ENCODE measurements around the gene CCDC146. TPM values are rescaled to one million over a fixed set of nuclear protein-coding genes. Genes with fewer than 3 reads are reported as not detected.

CCDC146 gene
- total and polyA plus RNA-seq, 8 donors, result 2.5 to 7.9 (median 3.3) TPM

DNA sequence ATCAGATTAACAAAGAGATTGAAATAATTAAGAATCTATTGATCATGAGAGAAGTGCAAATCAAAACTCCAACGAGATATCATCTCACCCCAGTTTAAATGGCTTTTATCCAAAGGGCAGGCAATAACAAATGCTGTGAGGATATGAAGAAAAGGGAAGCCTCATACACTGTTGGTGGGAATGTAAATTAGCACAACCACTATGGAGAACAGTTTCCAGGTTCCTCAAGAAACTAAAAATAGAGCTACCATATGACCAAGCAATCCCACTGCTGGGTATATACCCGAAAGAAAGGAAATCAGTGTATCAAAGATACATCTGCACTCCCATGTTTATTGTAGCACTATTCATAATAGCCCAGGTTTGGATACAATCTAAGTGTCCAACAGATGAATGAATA, 63.5 kb downstream of the CCDC146 start:
- H3K4me1 ChIP-seq, result peaks cover 0 to 8% (median 0%) of the 10 kb centered on the region in 3 donors
- 85 to 88% methylated on average over 2 of the region's 2 CpGs for WGBS, 2 donors
- TF ChIP-seq, protein P1, sequence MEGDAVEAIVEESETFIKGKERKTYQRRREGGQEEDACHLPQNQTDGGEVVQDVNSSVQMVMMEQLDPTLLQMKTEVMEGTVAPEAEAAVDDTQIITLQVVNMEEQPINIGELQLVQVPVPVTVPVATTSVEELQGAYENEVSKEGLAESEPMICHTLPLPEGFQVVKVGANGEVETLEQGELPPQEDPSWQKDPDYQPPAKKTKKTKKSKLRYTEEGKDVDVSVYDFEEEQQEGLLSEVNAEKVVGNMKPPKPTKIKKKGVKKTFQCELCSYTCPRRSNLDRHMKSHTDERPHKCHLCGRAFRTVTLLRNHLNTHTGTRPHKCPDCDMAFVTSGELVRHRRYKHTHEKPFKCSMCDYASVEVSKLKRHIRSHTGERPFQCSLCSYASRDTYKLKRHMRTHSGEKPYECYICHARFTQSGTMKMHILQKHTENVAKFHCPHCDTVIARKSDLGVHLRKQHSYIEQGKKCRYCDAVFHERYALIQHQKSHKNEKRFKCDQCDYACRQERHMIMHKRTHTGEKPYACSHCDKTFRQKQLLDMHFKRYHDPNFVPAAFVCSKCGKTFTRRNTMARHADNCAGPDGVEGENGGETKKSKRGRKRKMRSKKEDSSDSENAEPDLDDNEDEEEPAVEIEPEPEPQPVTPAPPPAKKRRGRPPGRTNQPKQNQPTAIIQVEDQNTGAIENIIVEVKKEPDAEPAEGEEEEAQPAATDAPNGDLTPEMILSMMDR (IDR thresholded peaks at IDR 0.05), result no peak
- no peak overlapping the region for H3K27ac ChIP-seq
- FAIRE-seq, result no peak
- intact Hi-C loops (cut with DNase I), result no loop called here
- no peak overlapping the region for H3K4me3 ChIP-seq
- no peaks in the 10 kb centered on the region for H3K9me3 ChIP-seq
- no peak for DNase-seq
- ATAC-seq, result no peak
- H3K36me3 ChIP-seq, result no peaks in the 10 kb centered on the region
- H3K27me3 ChIP-seq, result no peaks in the 10 kb centered on the region

DNA sequence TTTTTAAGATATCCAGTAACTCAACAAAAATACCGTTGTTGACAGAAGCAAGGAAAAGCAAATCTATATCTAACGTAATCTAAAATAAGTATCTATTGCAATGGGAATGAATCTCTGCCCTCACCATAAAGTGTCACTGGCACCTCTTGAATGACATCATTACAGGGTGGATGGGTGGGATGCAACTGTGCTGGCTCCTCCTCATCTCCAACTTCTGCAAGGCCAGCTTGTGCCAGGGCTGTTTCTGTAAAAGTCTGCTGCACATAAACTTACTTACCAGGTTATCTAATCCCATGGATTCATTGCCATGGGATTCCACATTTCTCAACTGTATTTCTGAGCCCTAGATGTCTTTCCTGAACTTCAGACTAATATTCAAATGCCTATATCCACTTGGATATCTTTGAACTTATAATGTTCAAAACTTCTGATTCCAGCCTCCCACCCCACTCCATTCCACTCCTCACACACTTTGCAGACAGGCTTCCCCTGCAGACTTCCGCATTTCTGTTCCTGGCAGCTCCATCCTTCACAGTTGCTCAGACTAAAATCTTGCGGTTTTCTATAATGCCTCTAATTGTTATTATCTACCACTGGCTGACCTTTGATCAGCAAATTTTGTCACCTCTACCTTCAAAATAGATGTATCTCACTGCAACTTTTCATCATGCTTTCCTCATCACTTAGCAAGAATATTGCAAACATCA, 66.5 kb downstream of the CCDC146 start:
- intact Hi-C loops (cut with DNase I), result no loop called here
- ATAC-seq (peak in 2 of 4 donors; percentile 37 to 63), DNase-seq (no peak), FAIRE-seq (no peak)
- Histone ChIP-seq H3K4me1 (peaks cover 0 to 7% (median 0%) of the 10 kb centered on the region in 3 donors), H3K36me3 (no peaks in the 10 kb centered on the region), H3K27me3 (no peaks in the 10 kb centered on the region), H3K9me3 (no peaks in the 10 kb centered on the region), H3K4me3 (no peak overlapping the region), H3K27ac (no peak overlapping the region)
- WGBS, 2 donors, result 87 to 95% methylated on average over 4 of the region's 4 CpGs
- TF ChIP-seq, protein P1 (IDR thresholded peaks at IDR 0.05), result no peak

DNA sequence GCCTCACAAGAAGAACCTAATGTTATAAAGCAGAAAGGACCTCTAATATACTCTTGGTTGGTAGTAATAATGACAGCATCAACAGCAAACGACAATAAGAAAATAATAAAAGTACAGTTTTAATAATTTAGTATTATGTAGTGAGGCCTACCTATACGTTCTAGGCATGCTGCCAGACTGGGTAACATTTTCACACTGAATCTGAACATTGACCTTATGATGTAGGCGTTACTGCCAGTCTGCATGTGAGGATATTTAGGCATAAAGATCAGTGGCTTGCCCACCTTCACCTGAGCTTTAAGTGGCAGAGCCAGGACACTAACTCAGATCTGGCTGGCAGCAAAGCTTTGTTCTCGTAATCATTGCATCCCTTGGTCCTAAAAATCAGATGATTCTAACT, 74.7 kb downstream of the CCDC146 start:
- 83 to 86% methylated on average over 4 of the region's 4 CpGs for WGBS, 2 donors
- TF ChIP-seq, protein P1 (IDR thresholded peaks at IDR 0.05), result no peak
- no peaks in the 10 kb centered on the region for H3K27me3 ChIP-seq
- no peak for DNase-seq
- FAIRE-seq, result no peak
- H3K4me1 ChIP-seq, result peaks cover 4 to 8% (median 5%) of the 10 kb centered on the region in 3 donors
- no peaks in the 10 kb centered on the region for H3K36me3 ChIP-seq
- intact Hi-C loops (cut with DNase I), result no loop called here
- H3K27ac ChIP-seq, result no peak overlapping the region
- no peak for ATAC-seq
- no peaks in the 10 kb centered on the region for H3K9me3 ChIP-seq
- H3K4me3 ChIP-seq, result peak overlapping the region in 1 of 4 donors; percentile 1

DNA sequence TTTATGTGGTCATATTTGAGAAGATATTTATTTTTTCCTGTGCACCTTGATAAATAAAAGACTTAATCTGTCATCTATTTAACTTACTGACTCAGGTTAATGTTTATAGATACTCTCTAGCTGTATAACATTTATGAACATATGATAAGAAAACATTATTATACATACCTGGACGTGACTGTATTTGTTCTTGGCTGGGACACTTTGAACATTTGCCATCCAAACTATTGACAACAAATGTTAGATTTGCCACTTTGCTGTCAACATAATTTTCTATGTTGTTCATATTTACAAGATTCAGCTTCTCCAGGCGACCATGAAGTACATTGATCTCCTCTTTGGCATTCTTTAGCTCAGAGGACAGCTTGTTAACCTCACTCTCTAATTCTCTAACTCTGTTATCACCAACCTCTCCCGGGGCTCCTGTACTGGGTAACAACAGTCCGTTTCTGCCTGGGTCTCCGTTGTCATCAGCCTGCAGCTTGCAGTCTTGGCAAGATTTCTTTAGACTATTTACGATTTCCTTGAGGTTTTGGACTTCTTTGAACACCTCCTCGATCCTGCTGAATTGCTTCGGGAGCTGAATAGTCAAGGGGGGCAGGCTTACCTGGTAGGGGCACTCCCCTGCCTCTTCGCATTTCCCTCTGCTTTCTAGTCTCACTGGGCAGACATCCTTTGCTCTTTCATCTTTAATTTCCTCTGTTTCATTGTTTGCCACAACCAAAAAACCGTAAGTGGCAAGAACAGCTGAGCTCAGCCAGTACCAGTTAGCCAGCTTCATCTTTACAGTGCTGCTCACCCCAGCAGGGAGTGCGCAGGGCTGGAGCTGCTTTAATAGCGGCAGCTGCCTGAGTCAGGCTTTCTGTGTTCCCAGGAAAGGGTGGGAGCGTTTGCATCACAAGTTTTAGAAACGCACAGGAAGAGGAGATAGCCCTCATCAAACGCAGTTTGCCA, 76.9 kb downstream of the CCDC146 start, which contains the start of gene FGL2:
FGL2 (minus strand) TSS at position 807 of the 954 bp plus-strand sequence; CDS start at position 781, 26 bp downstream.
- H3K36me3 ChIP-seq, result no peaks in the 10 kb centered on the region
- ATAC-seq, result peak; percentile 55 to 90 (median 86)
- peak within 1 kb of the TSS in 3 of 4 donors; percentile 22 to 31 (median 23) for H3K4me3 ChIP-seq
- peak in 1 of 6 donors; percentile 54 for DNase-seq
- WGBS, 2 donors, result 9 to 11% methylated on average over 15 of the region's 15 CpGs
- intact Hi-C loops (cut with DNase I), result no loop called here
- H3K27me3 ChIP-seq, result no peaks in the 10 kb centered on the region
- H3K4me1 ChIP-seq, result peaks cover 4 to 8% (median 5%) of the 10 kb centered on the region in 3 donors
- peak; percentile 54 for FAIRE-seq
- TF ChIP-seq, protein P1 (IDR thresholded peaks at IDR 0.05), result no peak
- H3K9me3 ChIP-seq, result no peaks in the 10 kb centered on the region
- peak within 1 kb of the TSS in 1 of 4 donors; percentile 34 for H3K27ac ChIP-seq

All from pancreas (tissue), 10 donors.